Panc1 (cell line): ENCODE results near the gene TPGS2.
"Not testable (repeated sequence)": the region's sequence is repeated elsewhere in the genome, so short reads cannot be mapped to it uniquely, and the experiment has no call there.

ENCODE experiments used
- CTCF ChIP-seq: fragments of 450-650 bp; IDR thresholded peaks from 2 replicates; pipeline ENCODE4 v1.5.1; 2017; ENCODE audit warnings: mild to moderate bottlenecking
- REST ChIP-seq, 2 experiments: IDR thresholded peaks; 2 replicates each; pipeline ENCODE4 v1.6.1; 2011 to 2012; ENCODE audit warnings: low read depth in 2 of 2, control low read depth in 1 of 2, low read length in 1 of 2, mild to moderate bottlenecking in 1 of 2, moderate library complexity in 1 of 2; ENCODE audit not compliant: insufficient read depth in 1 of 2
- SIN3A ChIP-seq: IDR thresholded peaks from 2 replicates; pipeline ENCODE4 v1.6.1; 2012; ENCODE audit warnings: low read depth, mild to moderate bottlenecking, low read length, moderate library complexity, borderline replicate concordance; ENCODE audit not compliant: insufficient read depth
- TCF7L2 ChIP-seq: IDR thresholded peaks from 2 replicates; pipeline ENCODE4 v1.6.1; 2011; ENCODE audit warnings: mild to moderate bottlenecking, low read depth, low read length, inconsistent platforms

- not testable (repeated sequence) for TF ChIP-seq TCF7L2; CTCF; REST (IDR thresholded peaks at IDR 0.05; ENCODE audit: insufficient read depth in 1 of 2, low read depth in 2 of 2, low read length in 1 of 2); SIN3A
Measured at GRCh38 chr18:36873826-36874225, 45.0 kb upstream of the TPGS2 start.
